HG02571 (cell line): ENCODE data around the gene RBP2.
"Not testable (repeated sequence)": the region's sequence is repeated elsewhere in the genome, so short reads cannot be mapped to it uniquely, and the experiment has no call there.

Source experiments
- ATAC-seq: cut with Tn5 transposase; IDR thresholded peaks from one replicate; pipeline ENCODE4 v1.9.1; 2021; ENCODE audit warnings: mild to moderate bottlenecking, moderate library complexity; ENCODE audit not compliant: unreplicated experiment

RBP2 gene

DNA sequence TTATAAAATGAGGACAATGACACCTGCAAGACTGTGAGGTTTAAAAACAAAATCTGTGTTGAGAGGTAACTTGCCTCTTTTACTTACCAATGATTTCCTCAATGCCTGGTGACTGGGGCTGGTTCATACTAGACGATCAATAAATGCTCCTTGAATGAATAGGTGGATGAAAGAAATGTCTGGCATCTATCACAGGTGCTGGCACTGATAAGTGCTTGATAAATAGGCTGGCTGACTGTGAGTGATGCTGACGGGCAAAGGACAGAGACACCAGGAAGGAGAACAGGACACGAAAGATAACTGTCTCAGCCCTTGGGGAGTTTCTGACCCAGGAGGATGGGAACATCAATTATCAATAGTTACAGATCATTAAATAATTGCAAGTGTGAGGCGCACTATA lies 31.9 kb downstream of the RBP2 start:
- no peak for ATAC-seq

- ATAC-seq = no peak
Observed at GRCh38 chr3:139443186-139443585, 33.1 kb downstream of the RBP2 start.

GRCh38 chr3:139441656-139442055 lies 34.7 kb downstream of the RBP2 start:
- ATAC-seq = no peak

DNA sequence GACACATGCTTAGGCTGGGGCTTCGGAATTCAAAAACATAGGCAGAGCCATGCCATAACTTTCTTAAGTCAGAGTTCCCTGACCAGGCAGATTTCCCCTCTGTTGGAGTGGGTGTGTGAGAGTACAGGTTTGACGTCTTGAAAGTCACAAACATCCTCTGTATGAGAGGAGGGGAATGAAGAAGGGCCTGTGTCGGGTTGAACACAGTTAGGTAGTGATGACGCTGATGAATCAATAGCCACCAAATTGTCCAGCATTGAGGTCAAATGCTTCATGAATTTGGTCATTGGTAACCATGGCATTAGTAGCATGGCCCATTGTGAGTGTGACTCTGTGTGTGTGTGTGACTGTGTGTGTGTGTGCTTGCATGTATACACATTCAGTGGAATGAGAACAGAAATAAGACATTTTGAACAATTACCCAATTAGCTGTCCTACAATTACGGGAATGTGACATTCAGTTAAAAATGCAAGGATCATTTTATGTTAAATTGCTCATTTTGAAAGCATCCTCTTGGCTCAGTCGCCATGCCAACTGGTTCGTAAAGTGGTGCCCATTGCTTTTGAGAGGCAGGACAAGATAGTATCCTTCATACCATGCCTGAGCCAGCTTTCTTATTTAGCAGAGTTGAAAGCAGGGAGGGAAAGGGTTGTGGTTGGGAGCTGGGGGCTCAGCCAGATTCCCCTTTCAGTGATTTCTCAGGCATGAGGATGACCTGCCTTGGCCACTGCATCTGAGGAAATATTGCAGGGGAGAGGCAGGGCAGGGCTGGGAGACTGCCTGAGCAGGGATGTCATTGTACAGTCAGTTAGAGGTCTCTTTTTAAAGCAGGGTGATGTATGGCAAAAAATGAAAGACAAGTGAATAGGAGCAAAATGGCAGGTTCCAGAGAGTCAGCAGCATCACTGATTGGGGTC lies 35.4 kb downstream of the RBP2 start:
- no peak for ATAC-seq

- ATAC-seq = no peak
Observed at GRCh38 chr3:139439278-139439677, 37.0 kb downstream of the RBP2 start.

DNA sequence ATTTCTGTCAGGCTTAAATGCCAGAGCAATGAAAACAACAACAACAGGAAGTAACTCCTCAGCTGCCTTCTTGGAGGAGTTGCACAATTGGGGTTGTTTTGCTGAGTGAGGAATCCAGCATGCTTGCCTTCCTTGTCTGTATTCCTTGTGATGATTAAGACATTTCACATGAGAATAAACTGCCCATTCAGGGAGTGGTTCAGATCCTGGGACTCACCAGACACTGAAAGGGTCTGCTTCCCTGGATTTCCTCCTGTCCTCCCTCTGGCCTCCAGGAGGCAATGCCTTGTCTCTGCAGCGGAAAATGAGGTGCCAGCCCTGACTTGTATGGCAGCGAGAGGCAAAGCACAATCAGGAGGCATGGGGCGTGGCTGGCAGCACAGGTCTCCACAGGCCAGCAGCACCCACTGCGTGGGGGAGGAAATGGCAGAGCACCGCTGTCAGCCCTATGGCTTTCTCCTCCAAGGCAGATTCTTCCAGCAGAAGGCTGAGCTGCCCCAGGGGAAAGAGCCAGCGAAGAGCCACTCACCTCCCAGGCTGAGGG lies 41.5 kb downstream of the RBP2 start:
- no peak for ATAC-seq

GRCh38 chr3:139434228-139434627 lies 42.1 kb downstream of the RBP2 start:
- no peak for ATAC-seq

DNA sequence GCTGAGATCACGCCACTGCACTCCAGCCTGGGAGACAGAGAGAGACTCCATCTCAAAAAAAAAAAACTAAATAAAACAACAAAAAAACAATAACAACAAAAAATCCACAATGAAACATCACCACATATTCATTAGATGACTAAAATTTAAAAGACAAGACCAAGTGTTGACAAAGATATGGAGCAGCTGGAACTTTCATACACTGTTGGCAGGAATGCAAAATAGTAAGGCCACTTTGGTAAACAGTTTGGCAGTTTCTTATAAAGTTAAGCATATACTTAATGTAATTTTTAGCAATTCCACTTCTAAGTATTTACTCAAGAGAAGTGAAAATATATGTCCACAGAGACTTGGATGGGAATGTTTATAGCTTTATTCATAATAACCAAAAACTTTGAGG lies 43.2 kb downstream of the RBP2 start:
- ATAC-seq = no peak

DNA sequence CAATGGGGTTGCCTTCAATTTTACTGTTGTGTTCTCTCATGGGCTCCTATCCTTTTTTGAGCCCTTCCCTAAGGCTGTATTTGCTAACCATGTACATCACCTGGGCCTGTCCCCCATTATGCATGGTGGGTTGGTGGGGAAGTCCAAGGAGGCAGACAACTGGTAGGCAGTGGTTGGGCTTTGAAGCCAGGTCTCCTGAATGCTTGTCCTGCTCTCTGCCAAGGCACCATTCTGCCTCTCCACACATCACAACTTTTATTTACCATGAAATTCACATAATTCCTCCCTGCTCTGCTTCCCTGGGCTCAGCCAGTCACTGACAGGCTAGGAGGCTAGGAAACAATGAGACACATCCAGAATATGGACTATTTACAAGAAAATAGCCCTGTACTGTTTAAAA lies 45.8 kb downstream of the RBP2 start:
- no peak for ATAC-seq

GRCh38 chr3:139427283-139428060 lies 48.8 kb downstream of the RBP2 start:
- ATAC-seq = peak; percentile 78

DNA sequence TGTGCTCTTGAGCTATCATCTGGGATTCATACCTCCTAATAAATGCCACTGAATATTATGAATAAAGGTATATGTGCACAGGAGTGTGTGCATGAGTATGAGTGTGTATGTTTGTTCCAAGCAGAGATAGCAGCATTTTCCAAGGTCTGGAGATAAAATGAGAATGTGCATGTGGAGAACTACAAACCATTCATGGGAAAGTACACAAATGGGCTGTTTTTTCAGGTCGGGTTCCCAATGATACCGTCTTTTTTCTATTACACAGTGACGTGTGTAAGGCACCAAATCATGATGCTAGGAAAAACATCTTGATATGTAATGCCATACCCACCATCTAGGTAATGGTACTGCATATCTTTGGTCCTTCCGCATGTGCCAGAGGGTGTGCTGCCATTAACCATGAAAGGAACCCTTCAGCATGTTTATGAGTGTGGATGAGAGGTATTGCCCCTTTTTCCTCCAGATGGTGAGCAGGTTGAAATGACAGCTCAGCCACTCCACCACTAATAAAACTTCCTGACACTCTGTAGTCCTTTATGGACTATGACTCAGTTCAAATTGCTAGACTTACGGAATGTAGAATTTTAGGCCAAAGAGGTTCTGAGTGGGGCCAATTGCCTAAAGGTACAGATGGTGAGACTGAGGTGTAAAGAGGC lies 50.4 kb downstream of the RBP2 start:
- no peak for ATAC-seq

GRCh38 chr3:139423232-139423631 lies 53.1 kb downstream of the RBP2 start:
- no peak for ATAC-seq

GRCh38 chr3:139421460-139421859 lies 54.9 kb downstream of the RBP2 start:
- ATAC-seq = no peak

- ATAC-seq = no peak
Observed at GRCh38 chr3:139421040-139421439, 55.3 kb downstream of the RBP2 start.

GRCh38 chr3:139418144-139418543 lies 58.2 kb downstream of the RBP2 start:
- no peak for ATAC-seq

DNA sequence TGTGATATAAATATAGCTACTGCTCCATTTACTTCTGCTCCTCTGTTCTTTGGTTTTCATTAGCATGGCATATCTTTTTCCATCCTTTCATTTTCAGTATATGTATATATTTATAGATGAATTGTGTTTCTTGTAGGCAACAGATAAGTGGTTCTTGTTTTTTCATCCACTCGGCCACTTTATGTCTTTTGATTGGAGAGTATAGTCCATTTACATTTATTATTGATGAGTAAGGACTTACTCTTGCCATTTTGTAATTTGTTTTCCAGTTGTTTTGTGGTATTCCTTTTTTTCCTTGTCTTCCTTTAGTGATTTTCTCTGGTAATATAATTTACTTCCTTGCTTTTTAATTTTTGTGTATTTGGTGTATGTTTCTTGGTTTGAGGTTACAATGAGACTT lies 60.0 kb downstream of the RBP2 start:
- ATAC-seq = no peak

DNA sequence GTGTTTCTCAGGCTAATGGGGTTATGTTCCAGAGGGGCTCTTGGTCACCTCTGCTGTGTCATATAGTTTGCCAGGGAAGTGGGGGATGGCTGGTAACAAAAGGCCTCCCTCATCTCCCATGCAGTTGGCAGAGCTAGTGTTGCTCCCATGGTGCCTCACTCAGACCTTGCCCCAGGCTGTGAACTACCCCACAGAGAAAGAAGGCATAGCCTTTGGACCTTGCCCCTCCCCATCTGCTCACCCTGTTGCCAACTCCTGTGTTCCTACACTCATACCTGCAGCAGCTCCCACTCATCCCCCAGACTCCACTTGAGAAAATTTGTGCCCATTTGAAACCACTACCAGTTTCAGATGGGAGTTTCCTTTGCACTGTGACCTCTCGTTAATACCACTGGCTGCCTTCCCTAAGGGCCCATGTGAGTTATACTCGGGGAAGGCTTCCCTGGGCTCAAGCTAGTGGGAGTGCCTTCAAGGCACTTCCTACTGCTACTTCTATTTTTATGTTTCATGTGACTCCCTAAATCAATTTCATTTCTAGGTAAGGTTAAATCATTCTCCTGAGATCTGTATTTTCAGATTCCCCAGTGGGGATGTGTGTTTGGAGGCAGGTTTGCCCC lies 61.6 kb downstream of the RBP2 start:
- no peak for ATAC-seq

GRCh38 chr3:139412891-139413290 lies 63.4 kb downstream of the RBP2 start:
- not testable (repeated sequence) for ATAC-seq
